ENCODE results near the gene COQ8A.

DNA sequence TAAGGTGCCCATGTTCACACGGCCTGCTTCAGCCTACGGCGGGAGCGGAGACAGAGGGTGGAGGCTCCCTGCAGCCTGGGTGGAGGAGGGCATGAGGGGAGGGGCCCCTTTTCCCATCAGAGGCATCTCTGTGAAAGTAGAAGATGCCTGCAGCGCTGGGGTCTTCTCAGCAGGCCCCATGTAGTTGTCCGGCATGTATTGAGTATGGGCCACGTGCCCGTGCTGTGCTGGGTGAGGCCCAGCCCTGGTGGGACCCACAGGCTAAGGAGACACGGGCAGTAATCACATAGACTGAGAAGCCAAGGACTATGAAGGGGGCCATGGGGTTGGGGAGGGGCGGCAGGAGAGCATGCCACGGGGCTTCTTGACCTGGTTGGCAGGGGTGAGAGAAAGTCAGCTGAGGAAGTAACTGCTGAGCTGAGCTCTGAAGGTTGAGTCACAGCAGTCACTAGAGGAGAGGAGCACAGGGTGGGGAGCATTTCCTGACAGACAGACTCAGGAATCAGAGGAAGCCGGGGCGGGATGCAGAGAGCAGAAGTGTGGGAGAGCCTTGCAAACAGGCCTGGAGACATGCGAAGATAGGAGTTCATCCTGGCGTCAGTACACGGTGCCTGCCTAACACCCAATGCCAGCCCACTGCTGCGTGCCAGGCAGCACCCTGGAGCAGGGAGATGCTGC lies 48.1 kb upstream of the COQ8A start:
- TF ChIP-seq, protein P1, sequence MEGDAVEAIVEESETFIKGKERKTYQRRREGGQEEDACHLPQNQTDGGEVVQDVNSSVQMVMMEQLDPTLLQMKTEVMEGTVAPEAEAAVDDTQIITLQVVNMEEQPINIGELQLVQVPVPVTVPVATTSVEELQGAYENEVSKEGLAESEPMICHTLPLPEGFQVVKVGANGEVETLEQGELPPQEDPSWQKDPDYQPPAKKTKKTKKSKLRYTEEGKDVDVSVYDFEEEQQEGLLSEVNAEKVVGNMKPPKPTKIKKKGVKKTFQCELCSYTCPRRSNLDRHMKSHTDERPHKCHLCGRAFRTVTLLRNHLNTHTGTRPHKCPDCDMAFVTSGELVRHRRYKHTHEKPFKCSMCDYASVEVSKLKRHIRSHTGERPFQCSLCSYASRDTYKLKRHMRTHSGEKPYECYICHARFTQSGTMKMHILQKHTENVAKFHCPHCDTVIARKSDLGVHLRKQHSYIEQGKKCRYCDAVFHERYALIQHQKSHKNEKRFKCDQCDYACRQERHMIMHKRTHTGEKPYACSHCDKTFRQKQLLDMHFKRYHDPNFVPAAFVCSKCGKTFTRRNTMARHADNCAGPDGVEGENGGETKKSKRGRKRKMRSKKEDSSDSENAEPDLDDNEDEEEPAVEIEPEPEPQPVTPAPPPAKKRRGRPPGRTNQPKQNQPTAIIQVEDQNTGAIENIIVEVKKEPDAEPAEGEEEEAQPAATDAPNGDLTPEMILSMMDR (IDR thresholded peaks at IDR 0.05; ENCODE audit: borderline replicate concordance, extremely low read depth, low read length, poor library complexity, severe bottlenecking), result no peak
- no peak for TF ChIP-seq EZH2 (IDR thresholded peaks at IDR 0.05; ENCODE audit: borderline replicate concordance, low read depth, low read length, severe bottlenecking)

Measured in DND-41 (cell line).